WERI-Rb-1 (cell line): ENCODE results near the gene TMX1.

Experiments used
- DNase-seq: peaks from one replicate; pipeline ENCODE4 v3.0.0-alpha.2; 2020
- H3K27ac ChIP-seq: fragments of 250-450 bp; sonication (Bioruptor Pico); 2 replicates; pipeline ENCODE4 v1.5.1; 2020; ENCODE audit warnings: mild to moderate bottlenecking, moderate library complexity
- H3K27me3 ChIP-seq: fragments of 250-450 bp; sonication (Bioruptor Pico); 2 replicates; pipeline ENCODE4 v1.5.1; 2021; ENCODE audit warnings: mild to moderate bottlenecking, low read depth, moderate library complexity; ENCODE audit not compliant: insufficient read depth, severe bottlenecking
- H3K36me3 ChIP-seq: fragments of 250-450 bp; sonication (Bioruptor Pico); 2 replicates; pipeline ENCODE4 v1.5.1; 2020; ENCODE audit warnings: mild to moderate bottlenecking, moderate library complexity
- H3K4me3 ChIP-seq: 2 replicates; pipeline ENCODE4 v1.5.1; 2011; ENCODE audit warnings: low read depth, mild to moderate bottlenecking, control low read depth, low read length
- H3K9me3 ChIP-seq: fragments of 250-450 bp; sonication (Bioruptor Pico); 2 replicates; pipeline ENCODE4 v1.5.1; 2021; ENCODE audit warnings: mild to moderate bottlenecking, moderate library complexity; ENCODE audit not compliant: severe bottlenecking
- CTCF ChIP-seq: IDR thresholded peaks from 2 replicates; pipeline ENCODE4 v1.5.1; 2011; ENCODE audit warnings: low read depth, mild to moderate bottlenecking, control low read depth, inconsistent platforms, low read length

Gene TMX1

GRCh38 chr14:51228890-51229289 lies 11.2 kb upstream of the TMX1 start:
- H3K27me3 ChIP-seq, result no peaks in the 10 kb centered on the region
- no peak overlapping the region for H3K4me3 ChIP-seq
- H3K9me3 ChIP-seq, result no peaks in the 10 kb centered on the region
- no peak for TF ChIP-seq CTCF
- no peaks in the 10 kb centered on the region for H3K36me3 ChIP-seq
- DNase-seq, result no peak
- no peak overlapping the region for H3K27ac ChIP-seq

GRCh38 chr14:51236314-51236713 lies 3.7 kb upstream of the TMX1 start:
- H3K27me3 ChIP-seq, result no peaks in the 10 kb centered on the region
- no peak overlapping the region for H3K27ac ChIP-seq
- peaks cover 5% of the 10 kb centered on the region for H3K36me3 ChIP-seq
- TF ChIP-seq CTCF, result no peak
- no peak for DNase-seq
- H3K4me3 ChIP-seq, result no peak overlapping the region
- no peaks in the 10 kb centered on the region for H3K9me3 ChIP-seq

GRCh38 chr14:51240804-51241380 lies 845 bp downstream of the TMX1 start:
- Histone ChIP-seq H3K36me3 (peaks cover 32% of the 10 kb centered on the region), H3K4me3 (peak overlapping the region; percentile 98), H3K27ac (peak overlapping the region; percentile 87), H3K27me3 (no peaks in the 10 kb centered on the region), H3K9me3 (no peaks in the 10 kb centered on the region)
- DNase-seq, result no peak
- no peak for TF ChIP-seq CTCF

GRCh38 chr14:51242545-51243490 lies 2.8 kb downstream of the TMX1 start:
- no peak overlapping the region for H3K27ac ChIP-seq

GRCh38 chr14:51244591-51244990 lies 4.5 kb downstream of the TMX1 start:
- no peak overlapping the region for H3K4me3 ChIP-seq

More at GRCh38 chr14:51242545-51243490, 2.8 kb downstream of the TMX1 start:
- no peak overlapping the region for H3K4me3 ChIP-seq
- no peaks in the 10 kb centered on the region for H3K27me3 ChIP-seq
- TF ChIP-seq CTCF, result no peak
- no peak for DNase-seq
- no peaks in the 10 kb centered on the region for H3K9me3 ChIP-seq
- H3K36me3 ChIP-seq, result peaks cover 49% of the 10 kb centered on the region

More at GRCh38 chr14:51244591-51244990, 4.5 kb downstream of the TMX1 start:
- Histone ChIP-seq H3K27me3 (no peaks in the 10 kb centered on the region), H3K36me3 (peaks cover 64% of the 10 kb centered on the region), H3K27ac (no peak overlapping the region), H3K9me3 (no peaks in the 10 kb centered on the region)
- DNase-seq, result no peak
- no peak for TF ChIP-seq CTCF
